Anterior cingulate cortex (tissue), 58 donors: ENCODE data around the gene DHRS3.

Experiments used
- DNase-seq, 58 donors: peaks; one replicate each; lab custom pipeline; 2025; lab: John Stamatoyannopoulos, UW

Gene DHRS3

DNA sequence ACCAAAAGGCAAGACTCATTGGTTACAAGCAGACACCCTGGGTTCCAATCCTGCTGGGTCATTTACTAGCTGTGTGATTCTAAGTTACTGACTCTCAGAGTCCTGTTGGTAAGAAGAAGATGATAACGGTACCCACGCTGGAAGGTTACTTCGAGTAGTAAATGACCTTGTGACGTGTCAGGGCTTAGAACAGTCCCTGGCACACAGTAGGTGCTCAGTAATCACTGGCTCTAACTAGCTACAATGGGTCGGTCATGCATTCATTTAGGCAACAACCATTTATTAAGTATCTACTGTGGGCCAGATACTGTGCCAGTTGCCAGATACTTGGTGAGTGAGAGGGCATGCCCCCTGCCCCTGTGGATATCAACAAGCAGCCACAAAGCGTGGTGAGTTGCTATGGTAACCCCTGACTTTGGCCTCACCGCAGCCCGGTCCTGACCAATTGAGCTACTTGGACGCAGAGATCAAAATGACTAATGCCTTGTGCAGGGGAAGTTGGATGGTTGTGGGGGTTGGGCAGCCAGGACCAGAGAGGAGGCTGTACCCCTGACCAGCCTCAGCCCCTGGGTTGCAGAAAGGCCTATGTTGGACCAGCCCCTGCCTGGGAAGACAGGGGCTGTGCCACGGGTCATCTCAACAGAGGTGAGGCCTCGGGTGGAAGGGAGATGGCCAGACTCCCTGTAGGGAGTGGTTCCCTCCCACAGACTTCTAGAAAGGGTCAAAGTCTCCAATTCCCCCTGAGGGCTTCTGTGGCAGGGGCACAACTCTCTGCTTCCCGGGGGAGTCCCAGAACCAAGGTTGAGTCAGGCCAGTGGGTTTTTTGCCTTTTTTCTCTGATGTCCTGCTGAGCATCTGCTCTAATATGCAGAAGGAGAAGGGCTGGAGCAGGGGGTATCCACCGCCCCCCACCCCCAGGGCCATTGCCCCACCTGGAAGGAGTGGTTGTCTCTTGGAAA is 16.0 kb downstream of the DHRS3 start:
- peak in 5 of 58 donors; percentile 6 to 29 (median 18) for DNase-seq

DNA sequence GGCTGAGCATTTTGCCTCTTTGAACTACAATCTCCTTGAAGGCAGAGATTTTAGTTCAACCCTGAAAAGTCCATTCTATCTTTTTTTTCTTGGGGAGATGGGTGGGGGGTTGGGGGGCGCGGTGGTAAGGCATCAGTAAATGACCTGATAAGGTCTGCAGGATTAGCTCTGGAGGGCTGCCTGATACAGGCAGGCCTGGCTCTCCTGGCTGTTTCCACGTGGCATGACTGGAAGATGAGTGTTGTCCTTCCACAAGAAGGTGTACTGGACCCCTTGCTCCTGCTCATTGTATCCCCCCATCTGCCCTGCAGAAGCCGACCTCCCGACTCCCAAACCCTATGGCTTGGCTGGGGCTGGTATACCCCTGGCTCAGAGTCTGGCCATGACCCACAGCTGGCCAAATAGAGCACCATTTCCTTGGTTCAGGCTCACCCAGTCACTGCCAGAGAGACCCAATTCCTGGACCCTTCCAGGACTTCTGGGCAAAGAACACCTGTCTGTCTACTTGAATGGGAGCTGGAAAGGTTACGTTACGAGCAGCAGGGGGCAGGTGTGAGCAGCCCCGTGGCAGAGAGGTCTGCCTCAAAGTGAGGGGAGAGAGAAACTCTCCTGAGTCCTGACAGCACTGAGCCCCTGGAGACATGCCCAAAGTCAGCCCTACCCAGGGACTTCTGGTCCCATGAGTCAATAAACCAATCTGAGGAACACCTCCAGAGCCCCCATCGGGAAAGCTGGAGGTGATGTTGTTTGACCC is 17.0 kb downstream of the DHRS3 start:
- no peak for DNase-seq

DNA sequence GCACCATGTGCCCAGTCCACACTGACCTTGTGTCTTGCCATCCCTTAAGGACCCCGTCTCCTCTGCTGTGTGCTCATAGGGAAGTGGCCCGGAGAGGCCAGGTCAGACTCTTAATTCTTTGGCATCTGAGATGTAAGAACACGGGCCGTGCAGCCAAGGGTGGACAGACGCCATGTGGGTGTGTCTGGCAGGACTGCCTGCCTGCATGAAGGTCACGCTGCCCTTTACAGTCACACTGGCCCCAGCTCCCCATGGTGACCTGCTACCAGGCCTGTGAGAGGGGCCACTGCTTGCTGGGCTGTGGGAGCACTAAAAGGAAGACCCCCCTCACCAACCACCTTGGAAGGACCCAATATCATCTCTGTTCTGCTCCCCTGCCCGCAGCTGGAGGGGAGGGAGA is 17.7 kb downstream of the DHRS3 start:
- peak in 6 of 58 donors; percentile 5 to 51 (median 26) for DNase-seq

DNA sequence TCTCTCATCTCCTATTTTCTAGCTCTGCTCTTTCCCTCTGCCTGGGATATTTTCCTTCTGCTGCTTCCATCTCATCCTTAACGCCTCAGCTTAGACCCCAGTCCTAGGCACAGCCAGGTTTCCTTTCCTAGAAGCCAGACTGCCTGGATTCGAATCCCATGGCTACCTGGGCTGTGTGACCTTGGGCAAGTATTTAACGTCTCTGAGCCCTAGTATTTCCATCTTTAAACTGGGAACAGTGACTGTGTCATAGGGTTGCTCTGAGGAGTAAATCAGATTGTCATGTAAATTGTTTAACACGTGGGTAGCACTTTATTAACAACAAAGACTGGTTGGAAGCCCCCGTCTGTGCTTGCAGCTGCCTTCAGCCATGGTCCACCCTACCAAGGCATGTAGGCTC is 18.4 kb downstream of the DHRS3 start:
- no peak for DNase-seq

DNA sequence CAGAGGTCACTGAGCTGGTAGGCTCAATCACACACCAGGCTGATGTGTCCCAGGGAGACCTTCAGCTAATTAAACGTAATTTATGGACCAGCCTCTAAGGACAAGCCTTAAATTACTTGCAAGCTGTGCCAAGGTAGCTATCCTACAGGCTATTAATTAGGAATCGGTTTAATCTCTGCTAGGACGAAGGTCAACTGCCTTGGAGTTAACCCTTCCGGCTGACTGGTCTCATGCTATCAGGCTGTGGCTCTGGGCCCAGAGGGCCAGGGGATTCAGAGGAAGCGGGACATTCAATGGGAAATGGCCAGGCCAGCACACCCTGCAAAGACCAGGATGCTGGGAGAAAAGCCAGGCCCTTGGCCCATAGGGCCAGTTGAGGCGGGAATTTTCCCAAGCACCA is 19.0 kb downstream of the DHRS3 start:
- no peak for DNase-seq

DNA sequence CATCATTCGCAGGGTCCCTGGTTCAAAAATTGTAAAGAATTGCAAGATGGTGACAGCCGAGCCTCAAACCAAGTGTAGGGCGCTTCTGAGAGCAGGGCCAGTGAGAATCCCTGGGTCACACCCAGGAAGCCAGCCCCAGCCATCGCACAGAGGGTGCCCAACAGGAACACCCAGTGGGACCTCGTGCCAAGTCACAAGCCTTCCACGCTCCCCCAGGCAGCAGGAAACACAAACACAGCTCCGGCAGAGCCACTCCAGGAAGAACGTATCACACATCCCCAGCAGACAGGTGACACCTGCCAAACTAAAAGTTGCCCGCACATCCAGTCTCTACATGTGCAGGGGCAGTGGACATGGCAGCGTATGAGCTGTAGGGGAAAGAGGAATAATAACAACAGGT is 20.2 kb downstream of the DHRS3 start:
- DNase-seq: peak in 5 of 58 donors; percentile 6 to 30 (median 14)

DNA sequence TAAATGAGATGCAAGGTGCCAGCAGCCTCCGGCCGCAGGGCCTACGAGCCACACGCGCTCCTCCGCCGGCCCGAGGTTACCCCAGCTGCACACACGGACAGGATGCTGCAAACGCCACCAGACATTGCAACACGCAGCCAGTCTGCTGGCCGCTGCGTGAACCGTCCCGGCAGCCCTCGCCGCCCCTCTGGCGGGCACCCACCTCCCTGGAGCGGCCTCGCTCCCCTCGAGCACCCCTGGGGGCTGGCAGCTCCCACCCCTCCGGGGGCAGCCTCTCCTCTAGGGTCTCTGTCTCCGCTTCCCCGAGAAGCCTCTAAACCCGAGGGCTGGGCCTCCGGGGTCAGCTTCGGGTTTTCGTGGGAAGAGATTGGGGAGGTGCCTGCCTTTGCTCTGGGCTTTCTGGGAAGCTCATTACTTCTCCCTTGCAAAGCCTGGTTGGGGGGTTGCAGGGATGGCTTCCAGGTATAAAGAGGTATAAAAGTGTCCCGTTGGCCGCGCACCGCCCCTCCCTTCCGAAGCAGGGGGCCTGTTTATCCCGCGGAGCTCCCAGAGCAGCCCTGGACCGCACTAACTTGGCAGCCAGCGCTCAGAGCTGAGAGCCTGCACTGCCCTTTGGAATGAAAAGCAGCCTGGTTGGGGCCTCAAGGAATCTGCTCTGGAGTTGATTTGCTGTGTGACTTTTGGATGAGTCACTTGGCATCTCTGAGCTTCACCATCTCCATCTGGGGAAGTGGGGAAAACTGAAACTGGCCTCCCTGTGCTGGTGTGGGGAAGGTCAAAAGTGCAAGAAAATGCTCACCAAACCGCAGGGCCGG is 21.8 kb downstream of the DHRS3 start:
- DNase-seq: peak in 43 of 58 donors; percentile 10 to 82 (median 44)

DNA sequence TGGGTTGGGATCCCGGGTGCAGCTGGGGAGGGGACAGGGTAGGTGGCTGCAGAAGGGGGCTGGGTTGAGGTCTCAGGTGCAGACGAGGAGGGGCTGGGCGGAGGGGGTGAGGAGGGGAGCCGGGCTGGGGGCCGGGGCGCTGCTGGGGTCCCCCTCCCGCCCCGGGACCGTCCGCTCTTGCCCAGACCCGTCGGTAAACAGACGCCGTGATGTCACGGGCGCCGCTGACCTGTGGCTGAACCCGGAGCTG is 22.3 kb downstream of the DHRS3 start:
- peak in 4 of 58 donors; percentile 16 to 66 (median 40) for DNase-seq

DNA sequence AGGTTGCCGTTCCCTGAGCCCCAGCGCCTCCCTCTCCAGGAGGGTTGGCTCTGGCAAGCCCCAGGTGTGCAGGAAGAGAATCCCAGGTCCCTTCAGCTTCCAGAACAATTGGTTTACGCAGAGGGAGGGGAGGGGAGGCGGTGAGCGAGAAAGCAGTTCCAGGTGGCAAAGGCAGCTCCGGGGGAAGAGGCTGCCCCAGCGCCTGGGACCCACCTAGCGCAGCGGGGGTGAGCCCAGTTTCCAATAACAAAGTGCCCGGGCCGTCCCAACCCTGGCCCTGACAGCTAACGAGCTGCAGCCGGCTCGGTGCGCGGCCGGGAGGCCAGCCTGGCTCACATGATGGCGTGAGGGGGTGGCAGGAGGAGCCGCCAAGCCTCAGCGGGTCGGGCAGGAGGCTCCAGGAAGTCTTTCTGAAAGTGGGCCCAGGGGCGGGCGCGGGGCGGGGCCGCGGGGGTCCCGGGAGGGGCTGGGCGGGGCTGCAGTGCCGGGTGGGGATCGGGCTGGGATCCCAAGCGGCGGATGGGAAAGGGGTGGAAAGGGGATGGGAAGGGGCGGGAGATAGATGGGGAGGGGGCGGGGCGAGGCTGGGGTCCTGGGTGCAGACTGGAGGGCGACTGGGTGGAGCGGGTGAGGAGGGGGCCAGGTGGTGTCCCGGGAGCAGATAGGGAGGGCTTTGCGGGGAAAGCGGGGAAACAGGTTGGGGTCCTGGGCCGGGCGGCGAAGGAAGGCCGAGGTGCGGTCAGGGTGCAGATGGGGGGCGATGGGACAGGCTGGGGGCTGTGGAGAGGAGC is 22.8 kb downstream of the DHRS3 start:
- peak in 43 of 58 donors; percentile 4 to 78 (median 42) for DNase-seq

DNA sequence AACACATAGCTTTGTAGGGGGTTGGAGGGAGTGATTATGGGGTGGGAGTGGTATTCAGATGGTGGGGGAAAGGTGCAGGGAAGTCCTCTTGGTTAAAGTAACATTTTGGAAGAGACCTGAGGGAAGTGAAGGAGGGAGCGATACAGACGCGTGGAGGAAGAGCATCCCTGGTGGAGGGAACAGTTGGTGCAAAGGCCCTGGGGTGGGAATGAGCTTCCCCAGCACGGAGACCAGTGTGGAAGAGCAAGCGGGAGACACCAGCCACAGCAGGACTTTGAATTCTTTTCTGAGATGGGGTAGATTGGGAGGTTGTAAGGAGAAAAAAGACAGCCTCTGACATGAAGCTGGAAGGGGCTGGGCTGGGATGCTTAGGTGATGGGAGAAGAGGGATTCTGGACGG is 23.5 kb downstream of the DHRS3 start:
- DNase-seq: no peak

DNA sequence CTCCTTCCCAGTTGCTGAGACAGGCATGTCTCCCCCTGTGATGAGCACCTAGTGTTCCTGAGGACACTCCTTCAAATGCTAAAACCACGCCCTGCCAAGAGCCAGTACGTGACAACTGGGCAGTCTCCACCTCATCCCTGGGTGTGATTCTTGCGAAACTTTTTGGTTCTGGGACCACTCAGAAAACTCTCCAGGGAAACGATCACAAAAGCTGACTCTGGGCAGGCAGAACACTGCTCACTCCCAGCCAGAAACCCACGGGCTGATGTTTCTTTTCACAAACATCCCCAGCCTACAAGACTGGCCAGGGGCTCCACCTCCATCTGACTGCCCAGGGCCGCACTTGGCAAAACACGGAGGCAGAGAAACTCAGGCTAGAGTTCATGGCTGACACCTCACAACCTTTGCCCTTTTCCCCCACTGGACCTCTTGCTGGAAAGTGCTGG is 24.4 kb downstream of the DHRS3 start:
- DNase-seq: peak in 11 of 58 donors; percentile 7 to 50 (median 28)

DNA sequence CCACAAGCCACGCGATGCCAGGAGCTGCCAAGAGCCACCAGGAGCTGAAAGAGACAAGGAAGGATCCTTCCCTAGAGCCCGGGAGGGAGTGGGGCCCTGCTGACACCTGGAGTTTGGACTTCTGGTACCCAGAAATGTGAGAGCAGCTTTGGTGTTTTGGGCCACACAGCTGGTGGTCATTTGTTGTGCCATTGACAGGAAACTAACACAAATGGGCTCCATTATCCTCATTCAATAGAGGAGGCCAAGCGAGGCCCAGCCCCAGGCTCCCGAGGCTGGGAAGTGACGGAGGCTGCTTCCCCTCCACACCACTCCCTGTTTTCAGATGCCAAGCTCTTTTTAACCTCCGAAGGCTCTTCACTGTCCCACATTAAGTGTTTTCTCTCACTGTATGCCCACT is 25.5 kb downstream of the DHRS3 start:
- DNase-seq: peak in 2 of 58 donors; percentile 8 to 18

DNA sequence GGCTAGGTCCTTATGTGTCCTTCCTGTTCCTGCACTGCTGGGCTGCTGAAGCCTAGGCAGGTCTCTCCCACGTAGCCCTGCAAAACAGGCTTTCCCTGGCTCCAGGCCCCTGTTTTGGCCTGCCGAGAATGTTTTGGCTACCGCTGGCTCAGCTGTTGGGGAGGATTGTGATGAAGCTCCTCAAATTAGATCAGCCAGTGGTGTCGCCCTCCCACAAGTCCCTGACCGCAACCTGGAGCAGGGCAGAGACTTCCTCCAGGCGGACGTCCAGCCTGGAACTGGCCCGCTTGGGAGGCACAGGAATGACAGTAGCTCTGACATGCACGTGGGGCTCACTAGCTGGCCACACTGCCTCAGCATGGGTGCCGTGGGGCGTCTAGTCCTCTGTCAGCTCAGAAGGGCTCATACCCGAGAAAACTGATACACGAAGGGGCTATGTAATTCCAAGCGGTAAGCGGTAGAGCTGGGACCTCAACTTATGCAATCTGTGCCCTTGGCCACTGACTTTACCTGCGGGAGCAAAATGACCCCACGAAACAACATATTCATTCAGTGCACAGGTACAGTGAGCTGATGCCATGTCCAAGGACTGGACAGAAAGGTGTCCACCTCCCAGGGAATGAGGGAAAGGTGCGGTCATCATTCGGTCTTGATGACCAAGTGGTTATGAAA is 26.6 kb downstream of the DHRS3 start:
- peak in 8 of 58 donors; percentile 6 to 19 (median 14) for DNase-seq

DNA sequence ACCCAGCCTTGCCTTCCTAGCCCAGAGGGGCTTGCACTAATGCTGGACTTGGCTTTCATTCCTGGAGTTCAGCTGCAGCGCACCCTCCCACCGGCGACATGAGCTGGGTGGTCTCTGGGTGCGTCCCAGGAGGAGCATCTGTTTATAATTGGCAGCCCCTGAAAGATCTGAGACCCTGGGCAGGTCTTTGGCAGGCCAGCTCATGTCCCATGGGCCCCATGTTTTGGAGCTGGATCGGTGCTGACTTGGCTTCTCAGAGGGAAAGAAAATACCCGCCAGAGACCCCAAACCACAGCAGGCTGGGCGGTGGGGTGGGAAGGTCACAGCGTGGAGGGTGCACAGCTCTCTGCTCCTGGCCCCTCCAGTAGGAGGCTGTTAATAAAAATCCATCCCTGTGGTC is 29.3 kb downstream of the DHRS3 start:
- no peak for DNase-seq

DNA sequence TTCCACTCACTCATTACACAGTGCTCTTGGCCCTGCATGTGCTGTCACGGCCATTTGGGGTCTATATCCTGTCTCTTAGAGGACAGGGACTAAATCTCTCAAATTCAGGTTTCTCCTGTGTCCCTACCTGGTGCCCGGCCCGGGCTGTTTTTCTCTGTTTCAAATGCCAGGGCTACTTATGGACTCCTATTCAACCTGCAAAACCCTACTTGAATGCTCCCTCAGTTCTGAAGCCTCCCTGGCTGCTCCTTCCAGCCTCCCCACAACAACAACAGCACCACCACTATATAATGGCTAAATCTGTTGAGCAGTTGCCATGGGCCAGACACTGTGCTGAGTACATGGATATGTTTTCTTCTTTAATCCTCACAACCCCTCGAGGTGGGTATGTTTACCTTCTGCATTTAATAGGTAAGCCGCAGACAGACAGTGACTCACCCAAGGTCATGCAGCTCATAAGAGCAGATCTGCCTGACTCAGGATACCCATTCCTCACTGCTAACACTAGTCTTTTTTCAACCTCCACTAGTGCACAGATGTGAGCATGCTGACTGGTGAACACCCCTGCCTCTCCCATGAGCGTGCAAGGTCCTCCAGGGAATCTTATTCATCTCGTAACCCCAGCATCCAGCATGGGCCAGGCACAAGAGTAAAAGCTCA is 29.9 kb downstream of the DHRS3 start:
- DNase-seq: no peak

DNA sequence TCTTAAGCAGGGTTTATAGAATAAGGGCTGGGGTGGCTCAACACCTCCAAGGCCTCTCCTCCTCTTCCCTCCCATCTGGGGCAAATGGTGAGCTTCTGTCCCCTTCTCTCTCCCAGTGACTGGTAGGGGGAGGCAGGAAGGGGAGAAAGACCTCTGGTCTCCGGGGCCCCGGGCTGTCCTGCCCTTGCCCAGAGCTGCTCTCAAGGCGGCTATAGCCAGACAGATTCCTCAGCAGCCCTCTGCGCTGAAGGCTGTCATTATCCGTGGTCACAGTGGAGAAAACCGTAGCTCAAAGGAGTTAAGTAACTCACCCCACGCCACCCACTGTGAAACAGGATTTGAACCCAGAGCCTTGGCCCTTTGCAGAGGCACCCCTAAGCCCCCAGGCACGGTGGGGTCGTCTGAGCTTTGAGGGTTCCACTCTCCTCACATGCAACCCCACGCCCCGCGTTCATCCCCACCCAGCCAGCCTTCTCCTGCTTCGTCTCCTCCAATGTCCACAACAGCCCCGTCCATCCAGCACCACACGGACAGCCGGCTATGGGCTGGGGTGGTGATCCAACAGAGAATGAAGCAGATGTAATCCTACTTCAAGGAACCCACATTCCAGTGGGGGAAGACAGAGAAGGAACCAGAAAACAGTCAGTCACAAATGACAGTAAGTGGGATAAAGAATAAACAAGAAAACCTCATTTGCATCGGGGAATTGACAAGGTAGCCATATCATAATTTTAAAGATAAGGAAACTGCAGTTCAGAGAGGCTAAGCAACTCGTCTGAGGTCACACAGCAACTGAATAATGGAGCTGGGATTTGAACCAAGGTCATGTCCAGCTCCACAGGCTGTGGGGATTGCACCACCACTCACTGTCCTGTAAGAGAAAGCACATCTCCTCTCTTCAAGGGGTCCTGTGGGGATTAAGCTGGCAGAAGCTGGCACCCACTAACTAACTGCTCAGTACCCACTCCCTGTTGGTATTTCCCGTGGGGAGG is 31.8 kb downstream of the DHRS3 start:
- DNase-seq: no peak

DNA sequence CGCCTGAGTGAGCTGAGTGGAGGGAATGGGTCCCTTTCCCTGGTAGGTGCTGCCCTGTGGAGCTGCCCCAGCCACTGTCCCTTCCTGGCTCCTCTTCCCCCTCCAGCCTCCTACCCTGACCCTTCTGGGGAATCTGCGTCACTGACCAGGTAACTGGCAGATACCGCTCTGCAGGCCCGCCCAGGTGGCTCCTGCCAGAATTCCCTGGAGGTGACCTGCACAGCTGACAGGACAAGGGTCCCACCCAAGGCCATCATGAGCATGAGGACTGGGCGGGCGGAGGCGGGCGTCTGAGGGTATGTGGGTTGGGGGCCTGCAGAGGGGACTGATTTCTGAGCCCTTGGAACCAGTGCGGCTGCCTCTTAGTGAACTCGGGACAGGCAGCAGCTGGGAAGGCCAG is 32.5 kb downstream of the DHRS3 start:
- no peak for DNase-seq
